HL-60/S4 treated with retinoic acid at 250 ng/mL for 4 days and 3 days (cell line): Measurements from ENCODE around the gene FRMD6.
"Not testable (repeated sequence)": the region's sequence is repeated elsewhere in the genome, so short reads cannot be mapped to it uniquely, and the experiment has no call there.

Source experiments
- in situ Hi-C: fragments of 300-500 bp; cut with MboI; formaldehyde crosslinking; loops from 2 replicates; pipeline ENCODE4 v1.7.0; 2022; ENCODE audit warnings: low sequenced_read_pairs

The FRMD6 gene

GRCh38 chr14:51717766-51718165 lies 66.1 kb downstream of the FRMD6 start:
- in situ Hi-C loops, result no loop called here

- in situ Hi-C loops, result no loop called here
These were observed 68.2 kb downstream of the FRMD6 start for GRCh38 chr14:51719955-51720354.

GRCh38 chr14:51723990-51724389 lies 72.3 kb downstream of the FRMD6 start:
- in situ Hi-C loops, result no loop called here

GRCh38 chr14:51724650-51725049 lies 72.9 kb downstream of the FRMD6 start:
- in situ Hi-C loops, result no loop called here

GRCh38 chr14:51725061-51725460 lies 73.4 kb downstream of the FRMD6 start:
- in situ Hi-C loops, result no loop called here

GRCh38 chr14:51726166-51726899 lies 74.6 kb downstream of the FRMD6 start:
- in situ Hi-C loops, result no loop called here

- in situ Hi-C loops, result no loop called here
These were observed 75.8 kb downstream of the FRMD6 start for GRCh38 chr14:51727526-51727925.

GRCh38 chr14:51730098-51730497 lies 78.4 kb downstream of the FRMD6 start:
- in situ Hi-C loops, result no loop called here

- in situ Hi-C loops, result no loop called here
These were observed 79.0 kb downstream of the FRMD6 start for GRCh38 chr14:51730684-51731083.

- in situ Hi-C loops, result no loop called here
These were observed 80.9 kb downstream of the FRMD6 start for GRCh38 chr14:51732494-51733112.

GRCh38 chr14:51733147-51733546 lies 81.4 kb downstream of the FRMD6 start:
- in situ Hi-C loops, result no loop called here

- in situ Hi-C loops, result no loop called here
These were observed 84.1 kb downstream of the FRMD6 start for GRCh38 chr14:51735851-51736250.

- in situ Hi-C loops, result no loop called here
These were observed 87.0 kb downstream of the FRMD6 start for GRCh38 chr14:51738754-51739153.

GRCh38 chr14:51743588-51744000 lies 91.9 kb downstream of the FRMD6 start:
- in situ Hi-C loops, result no loop called here

- in situ Hi-C loops, result no loop called here
These were observed 92.8 kb downstream of the FRMD6 start for GRCh38 chr14:51744372-51745130.

GRCh38 chr14:51746823-51747222 lies 95.1 kb downstream of the FRMD6 start:
- in situ Hi-C loops, result not testable (repeated sequence)

GRCh38 chr14:51750542-51750941 lies 98.8 kb downstream of the FRMD6 start:
- in situ Hi-C loops, result no loop called here

- in situ Hi-C loops, result not testable (repeated sequence)
These were observed 100.1 kb downstream of the FRMD6 start for GRCh38 chr14:51751611-51752345.

- in situ Hi-C loops, result not testable (repeated sequence)
These were observed 106.0 kb downstream of the FRMD6 start for GRCh38 chr14:51757756-51758155.

- in situ Hi-C loops, result no loop called here
These were observed 108.2 kb downstream of the FRMD6 start for GRCh38 chr14:51759950-51760349.

GRCh38 chr14:51765726-51766125 lies 114.0 kb downstream of the FRMD6 start:
- in situ Hi-C loops, result not testable (repeated sequence)
